ENCODE data around the gene ZBTB21.

Gene ZBTB21

GRCh38 chr21:42009831-42010506, at the start of gene ZBTB21:
ZBTB21 (minus strand) TSS chr21:42010360; CDS start chr21:41994095, 16,265 bp downstream.
- peak; percentile 99 for DNase-seq

DNA sequence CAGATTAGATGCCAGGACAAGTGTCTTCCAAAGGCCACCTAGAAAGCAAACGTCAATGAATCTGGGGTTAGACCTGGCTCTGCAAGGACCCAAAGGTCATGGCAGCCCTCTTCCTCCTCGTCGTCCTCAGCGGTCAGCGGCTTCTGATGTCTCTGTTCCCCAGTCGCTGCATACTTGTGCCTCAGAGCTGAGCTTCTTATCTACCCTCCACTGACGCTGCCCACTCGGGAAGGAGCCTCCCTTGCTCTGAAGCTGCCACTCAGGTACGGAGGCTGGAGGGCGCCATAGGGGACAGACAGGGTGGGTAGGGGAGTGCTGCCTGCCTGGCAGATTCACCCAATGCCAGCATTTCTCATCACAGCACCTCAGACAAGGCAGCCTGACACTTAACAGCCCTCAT, 49.6 kb upstream of the ZBTB21 start:
- no peak for DNase-seq

GRCh38 chr21:42059141-42059540, 49.0 kb upstream of the ZBTB21 start:
- no peak for DNase-seq

DNA sequence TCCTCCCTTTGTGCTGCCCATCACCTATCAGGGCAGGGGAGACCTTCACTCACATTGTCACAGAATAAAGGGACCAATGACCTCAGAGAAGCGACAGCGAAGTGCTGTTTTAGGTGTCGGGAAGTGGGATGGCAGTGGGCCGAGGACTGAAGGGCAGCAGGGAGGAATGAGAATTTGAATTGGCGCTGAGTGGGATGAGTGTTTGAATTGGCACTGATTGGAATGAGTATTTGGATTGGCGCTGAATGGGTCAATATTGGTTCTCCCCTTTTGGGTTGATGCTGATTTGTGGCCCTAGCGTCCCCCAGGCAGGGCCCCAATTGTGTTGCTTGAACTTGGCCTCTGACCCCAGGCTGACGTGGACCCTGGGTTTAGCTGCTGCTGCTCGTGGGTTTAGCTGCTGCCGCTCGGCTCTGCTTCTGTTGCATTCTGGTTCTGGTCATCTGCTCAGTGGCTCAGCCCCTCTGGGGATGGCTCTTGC, 48.5 kb upstream of the ZBTB21 start:
- DNase-seq, result peak; percentile 19

DNA sequence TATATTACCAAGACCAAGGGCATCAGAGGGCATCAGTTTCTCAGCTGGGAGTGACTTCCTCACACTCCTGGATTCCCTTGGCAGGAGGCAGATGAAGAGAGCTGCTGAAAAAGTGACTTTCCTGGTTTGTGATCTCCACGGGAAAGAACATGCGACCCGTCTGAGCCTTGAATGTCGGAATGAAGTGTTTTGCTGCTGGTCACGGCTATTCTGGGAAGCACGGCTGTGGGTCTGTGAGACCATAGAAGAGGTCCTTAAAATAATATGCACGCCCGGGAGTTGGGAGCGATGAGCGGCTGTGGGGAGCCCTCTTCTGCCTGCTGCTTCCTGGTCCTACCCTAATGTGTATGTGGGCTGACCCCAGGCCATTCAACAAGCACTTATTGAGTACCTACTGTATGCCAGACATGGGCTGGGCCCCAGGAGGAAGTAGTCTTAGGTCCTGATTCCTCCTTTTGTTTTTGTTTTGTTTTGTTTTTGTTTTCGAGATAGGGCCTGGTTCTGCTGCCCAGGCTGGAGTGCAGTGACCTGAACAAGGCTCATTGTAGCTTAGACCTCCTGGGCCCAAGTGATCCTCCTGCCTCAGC, 47.8 kb upstream of the ZBTB21 start:
- peak; percentile 65 for DNase-seq

DNA sequence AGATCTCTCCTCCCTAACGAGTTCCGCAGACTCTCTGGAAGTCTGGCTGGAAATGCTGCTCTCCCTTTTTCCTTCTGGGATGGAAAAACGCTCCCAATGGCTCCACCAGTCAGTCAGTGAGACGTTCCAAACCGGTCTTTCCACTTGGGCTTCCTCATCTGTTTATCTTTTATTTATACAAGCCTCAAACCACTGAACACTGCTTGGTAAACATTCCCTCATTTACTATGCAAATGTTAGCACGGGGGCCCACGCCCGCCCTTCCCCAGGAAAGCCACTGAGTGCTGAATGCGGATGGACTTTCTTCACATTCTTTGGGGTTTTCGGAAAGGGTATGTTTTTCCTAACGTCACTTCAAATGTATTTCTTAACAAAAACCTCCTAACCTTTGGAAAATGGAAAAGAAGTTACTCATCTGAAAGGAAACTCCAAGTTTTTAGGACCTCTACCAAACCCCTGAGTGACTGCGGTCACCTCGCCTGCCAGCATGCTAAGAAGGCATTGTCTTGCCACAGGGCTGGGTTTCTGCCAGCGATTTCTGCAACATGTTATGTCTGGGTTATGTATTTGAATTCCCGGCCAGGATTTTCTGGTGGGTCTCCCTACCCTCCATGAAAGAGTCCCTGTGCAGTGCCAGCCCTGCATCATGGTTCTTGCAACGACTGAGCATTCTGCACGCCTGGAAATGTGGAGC, 47.0 kb upstream of the ZBTB21 start:
- DNase-seq, result peak; percentile 88

GRCh38 chr21:42056468-42056867, 46.3 kb upstream of the ZBTB21 start:
- peak; percentile 36 for DNase-seq

DNA sequence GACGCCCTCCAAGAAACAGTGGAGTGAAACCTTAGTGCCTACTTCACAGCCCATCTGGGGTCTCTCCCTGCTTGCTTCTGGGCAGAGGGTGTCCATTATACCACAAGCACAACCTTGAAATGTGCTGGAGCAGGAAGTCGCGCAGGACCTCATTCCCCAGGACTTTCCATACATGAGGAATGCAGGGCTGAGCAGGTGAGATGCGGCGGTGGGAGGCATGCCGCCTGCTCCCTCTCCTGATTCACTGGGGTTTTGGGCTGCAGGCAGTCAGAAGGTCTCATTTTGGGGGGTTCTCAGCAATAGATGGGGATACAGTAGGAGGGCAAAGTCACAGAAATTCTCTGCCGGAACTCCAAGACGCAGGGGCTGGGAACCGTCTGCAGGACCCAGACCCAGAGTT, 45.3 kb upstream of the ZBTB21 start:
- DNase-seq, result no peak

GRCh38 chr21:42051788-42052187, 41.6 kb upstream of the ZBTB21 start:
- DNase-seq, result no peak

GRCh38 chr21:42049578-42050430, 39.6 kb upstream of the ZBTB21 start:
- DNase-seq, result no peak

GRCh38 chr21:42048870-42049577, 38.9 kb upstream of the ZBTB21 start:
- DNase-seq, result no peak

- DNase-seq, result peak; percentile 76
Observed at GRCh38 chr21:42047821-42048613, 37.9 kb upstream of the ZBTB21 start.

DNA sequence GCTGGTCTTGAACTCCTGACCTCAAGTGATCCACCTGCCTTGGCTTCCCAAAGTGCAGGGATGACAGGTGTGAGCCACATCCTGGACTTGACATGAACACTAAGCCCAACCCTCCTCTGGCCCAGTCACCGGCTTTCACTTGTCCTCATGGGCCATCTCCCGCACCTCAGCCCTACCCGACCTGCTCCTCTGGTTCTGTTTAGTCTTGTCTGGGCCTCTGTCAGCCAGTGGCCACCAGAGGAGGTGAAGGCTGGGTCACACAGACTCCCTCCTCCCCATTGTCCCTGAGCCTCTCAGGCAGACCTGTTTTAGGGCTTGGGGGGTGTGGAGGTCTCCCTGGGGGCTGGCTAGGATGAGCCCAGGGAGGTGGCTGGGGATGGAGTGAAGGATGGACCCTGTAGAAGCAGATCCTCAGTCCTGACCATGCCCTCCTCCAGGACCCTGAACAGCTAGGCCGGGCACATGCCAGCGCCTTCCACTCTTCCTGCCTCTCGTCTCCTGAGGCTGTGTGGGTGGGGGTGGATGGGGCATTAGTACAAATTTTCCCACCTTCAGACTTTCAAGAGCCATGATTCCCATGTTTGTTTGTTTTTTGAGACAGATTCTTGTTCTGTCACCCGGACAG, 34.8 kb upstream of the ZBTB21 start:
- DNase-seq, result no peak

DNA sequence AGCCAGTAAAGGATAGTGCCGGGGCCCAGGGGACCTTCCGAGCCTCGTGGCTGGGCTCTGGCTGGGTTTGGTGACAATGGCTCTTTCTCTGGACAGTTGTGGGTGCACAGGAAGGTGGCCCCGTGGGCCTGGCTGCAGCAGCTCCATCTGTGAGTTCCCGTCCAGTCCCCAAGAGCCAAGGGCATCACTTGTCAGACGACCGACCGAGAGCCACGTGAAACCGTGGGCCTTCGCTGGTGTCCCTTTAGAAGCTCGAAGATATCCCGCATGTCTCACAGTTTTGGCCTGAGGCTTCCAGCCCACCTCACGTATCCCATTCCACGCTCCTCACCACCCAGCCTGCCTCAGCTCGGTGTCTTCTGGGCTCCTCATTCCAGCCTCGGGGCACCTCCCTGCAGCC, 33.8 kb upstream of the ZBTB21 start:
- no peak for DNase-seq

DNA sequence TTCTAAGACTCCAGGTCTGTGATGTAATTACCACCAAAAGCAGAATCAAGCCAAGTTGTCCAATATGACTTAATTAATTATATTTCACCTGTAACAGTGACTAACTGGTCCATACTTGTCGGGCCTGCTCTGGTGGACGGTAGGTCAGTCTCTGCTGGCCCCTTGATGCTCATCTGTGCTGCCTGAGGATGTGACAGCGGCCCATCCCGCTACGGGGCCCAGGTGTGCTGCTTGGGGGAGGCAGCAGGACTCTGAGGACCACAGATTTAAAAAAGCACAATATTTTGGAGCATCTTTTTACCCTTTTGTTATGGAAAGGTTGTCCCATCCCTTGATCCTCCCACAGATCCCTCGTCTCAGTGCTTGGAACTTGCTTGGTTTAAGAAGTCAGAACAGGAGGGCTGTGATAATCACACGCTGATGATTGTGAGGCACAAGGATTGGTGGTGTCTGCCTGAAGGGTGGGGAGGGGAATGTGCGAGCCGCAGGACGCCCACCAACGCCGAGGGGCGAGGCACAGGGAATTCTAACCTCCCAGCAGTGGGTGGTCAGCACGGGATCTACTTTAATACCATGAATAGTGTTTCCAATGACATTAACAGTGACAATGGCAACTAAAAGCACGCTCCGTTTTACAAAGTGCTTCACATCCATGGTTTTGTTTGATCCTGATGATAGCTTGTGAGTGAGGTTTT, 33.2 kb upstream of the ZBTB21 start:
- DNase-seq, result no peak

DNA sequence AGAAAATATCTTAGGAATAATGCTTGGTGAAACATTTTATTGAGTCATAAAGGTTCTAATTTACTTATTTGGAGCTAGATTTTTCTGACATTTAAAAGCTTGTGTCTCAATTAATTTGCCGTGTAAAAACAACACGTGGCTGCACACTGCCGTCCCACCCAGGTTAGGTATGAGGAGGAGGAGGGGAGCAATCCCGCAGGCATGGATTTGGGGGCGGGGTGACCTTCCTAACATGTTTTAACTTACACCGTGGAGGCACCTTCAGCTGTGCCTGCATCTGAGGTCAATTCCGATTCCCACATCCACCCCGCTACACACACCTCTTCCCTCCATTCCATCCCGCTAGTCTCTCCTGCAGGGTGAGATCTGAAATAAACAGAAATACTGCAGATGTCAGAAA, 32.5 kb upstream of the ZBTB21 start:
- DNase-seq, result no peak

DNA sequence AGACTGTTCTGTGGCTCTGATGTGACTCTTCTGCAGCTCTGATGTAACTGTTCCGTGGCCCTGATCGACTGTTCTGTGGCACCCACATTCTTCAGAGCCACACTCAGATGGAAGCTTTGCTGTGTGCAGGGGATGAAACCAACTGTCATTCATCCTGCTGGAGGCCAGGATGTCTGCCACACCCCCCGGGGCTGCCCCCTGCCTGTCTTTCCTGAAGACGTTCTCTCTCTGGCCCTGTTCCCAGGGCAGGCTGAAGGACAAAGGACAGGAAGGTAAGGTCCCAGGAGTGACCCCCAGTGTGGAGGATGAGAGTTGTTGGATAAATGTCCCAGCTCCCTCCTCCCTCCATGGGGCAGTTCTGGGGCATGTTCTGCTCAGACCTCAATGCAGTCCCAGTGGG, 31.6 kb upstream of the ZBTB21 start:
- peak; percentile 15 for DNase-seq

GRCh38 chr21:42041246-42041645, 31.1 kb upstream of the ZBTB21 start:
- DNase-seq, result no peak

DNA sequence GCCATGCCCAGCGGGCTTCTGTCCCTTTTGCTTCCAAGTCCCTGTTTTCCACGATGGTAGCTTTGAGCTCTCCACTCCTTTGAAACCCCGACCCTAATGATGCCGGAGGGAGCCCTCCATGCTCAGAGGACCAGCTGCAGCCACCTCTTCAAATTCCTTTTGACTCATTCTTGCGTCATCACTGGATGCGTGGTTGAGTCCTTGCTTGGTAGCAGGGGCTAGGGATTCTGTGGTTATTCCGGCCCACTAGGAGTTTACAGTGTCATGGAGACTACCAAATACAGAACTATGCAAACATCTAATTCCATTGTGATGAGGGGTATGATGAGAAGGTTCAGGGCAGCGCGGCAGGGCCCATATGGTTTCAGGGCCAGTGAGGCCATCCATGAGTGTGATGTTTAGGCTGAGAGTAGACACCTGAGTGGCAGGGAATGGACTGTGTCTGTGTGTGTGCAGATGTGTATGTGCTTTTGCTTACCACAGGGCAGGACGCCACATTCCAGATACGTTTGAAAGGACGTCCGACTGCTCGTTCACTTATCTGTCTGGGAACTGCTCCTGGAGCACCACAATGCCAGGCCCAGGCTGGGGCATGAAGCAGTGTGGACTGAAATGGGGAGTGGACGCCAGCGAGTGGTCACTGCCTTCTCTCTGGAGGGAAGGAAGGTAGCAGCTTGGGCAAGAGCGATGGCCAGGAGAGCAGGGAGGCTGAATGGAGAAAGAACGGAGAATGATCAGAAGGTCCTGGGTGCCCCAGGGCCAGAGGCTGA, 30.4 kb upstream of the ZBTB21 start:
- peak; percentile 14 for DNase-seq

- DNase-seq, result no peak
Observed at GRCh38 chr21:42039911-42040351, 29.8 kb upstream of the ZBTB21 start.

Data from femur (tissue), 1 donor.